ENCODE results near the gene FXYD7. TPM values are rescaled to one million over a fixed set of nuclear protein-coding genes. Genes with fewer than 3 reads are reported as not detected.
"Not testable (repeated sequence)": the region's sequence is repeated elsewhere in the genome, so short reads cannot be mapped to it uniquely, and the experiment has no call there.

FXYD7 gene
- total RNA-seq, 2 donors from 2014 or later: not detected

DNA sequence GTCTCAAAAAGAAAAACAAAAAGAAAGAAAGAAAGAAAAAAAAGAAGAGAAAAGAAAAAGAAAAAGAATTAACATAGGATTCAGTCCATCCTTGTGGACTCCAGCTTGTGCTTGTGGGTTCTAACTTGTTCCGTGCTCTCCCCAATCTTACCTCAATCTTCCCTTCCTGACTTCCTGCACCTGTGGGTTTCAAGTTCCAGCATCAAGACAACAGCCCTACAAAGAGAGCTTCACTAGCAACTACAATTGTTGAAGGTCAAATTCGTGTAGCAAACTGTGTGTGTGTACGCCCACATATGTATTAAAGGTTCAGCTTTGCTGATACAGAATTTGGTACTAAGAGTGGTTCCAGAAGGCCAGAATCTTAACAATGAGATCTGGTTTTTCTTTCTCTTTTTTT, 36.8 kb downstream of the FXYD7 start:
- peaks cover 0 to 4% of the 10 kb centered on the region in 2 donors for H3K4me1 Mint-ChIP-seq (ENCODE audit: low read depth in 2 of 2)
- ATAC-seq: no peak
- H3K27ac Mint-ChIP-seq: no peak overlapping the region
- peaks cover 4% of the 10 kb centered on the region for H3K9me3 Mint-ChIP-seq
- no peaks in the 10 kb centered on the region for H3K36me3 Mint-ChIP-seq
- no peak for DNase-seq (ENCODE audit: low spot score)
- H3K27me3 Mint-ChIP-seq: no peaks in the 10 kb centered on the region
- no peak overlapping the region for H3K4me3 Mint-ChIP-seq

DNA sequence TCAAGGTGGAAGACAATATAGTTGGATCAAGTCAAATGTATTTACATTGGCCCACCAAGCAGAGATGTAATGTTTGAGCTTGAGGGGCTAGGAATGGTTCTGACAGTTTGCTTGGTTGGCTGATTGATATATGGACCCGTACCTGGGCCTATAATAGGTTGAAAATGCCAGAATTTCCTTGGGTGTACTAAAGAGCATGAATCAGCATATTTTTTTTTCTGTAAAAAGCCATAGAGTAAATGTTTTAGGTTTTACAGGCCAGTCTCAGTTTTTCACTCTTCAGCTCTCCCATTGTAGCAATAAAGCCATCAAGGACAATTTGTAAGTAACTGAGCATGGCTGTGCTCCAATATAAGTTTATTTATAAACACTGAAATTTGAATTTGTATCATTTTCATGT, 38.3 kb downstream of the FXYD7 start:
- no peaks in the 10 kb centered on the region for H3K27me3 Mint-ChIP-seq
- DNase-seq (ENCODE audit: low spot score) (no peak), ATAC-seq (no peak)
- H3K9me3 Mint-ChIP-seq: peaks cover 4% of the 10 kb centered on the region
- peaks cover 0 to 4% of the 10 kb centered on the region in 2 donors for H3K4me1 Mint-ChIP-seq (ENCODE audit: low read depth in 2 of 2)
- no peak overlapping the region for H3K4me3 Mint-ChIP-seq
- H3K36me3 Mint-ChIP-seq: no peaks in the 10 kb centered on the region
- H3K27ac Mint-ChIP-seq: no peak overlapping the region

DNA sequence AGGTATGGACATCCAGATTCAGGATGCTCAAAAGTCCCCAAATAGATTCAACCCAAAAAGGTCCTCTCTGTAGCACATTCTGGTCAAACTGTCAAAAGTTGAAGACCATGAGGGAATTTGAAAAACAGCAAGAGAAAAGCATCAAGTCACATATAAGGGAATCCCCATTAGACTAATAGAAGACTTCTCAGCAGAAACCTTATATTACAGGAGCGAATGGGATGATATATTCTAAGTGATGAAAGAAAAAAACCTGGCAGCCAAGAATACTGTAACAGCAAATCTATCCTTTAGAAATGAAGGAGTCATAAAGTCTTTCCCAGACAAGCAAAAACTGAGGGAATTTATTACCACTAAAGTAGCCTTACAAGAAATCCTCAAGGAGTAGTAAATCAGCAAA, 41.2 kb downstream of the FXYD7 start:
- H3K4me1 Mint-ChIP-seq (ENCODE audit: low read depth in 2 of 2): no peaks in the 10 kb centered on the region
- no peak for DNase-seq (ENCODE audit: low spot score)
- no peaks in the 10 kb centered on the region for H3K36me3 Mint-ChIP-seq
- no peak overlapping the region for H3K4me3 Mint-ChIP-seq
- H3K27ac Mint-ChIP-seq: no peak overlapping the region
- H3K27me3 Mint-ChIP-seq: no peaks in the 10 kb centered on the region
- H3K9me3 Mint-ChIP-seq: no peaks in the 10 kb centered on the region
- ATAC-seq: no peak

DNA sequence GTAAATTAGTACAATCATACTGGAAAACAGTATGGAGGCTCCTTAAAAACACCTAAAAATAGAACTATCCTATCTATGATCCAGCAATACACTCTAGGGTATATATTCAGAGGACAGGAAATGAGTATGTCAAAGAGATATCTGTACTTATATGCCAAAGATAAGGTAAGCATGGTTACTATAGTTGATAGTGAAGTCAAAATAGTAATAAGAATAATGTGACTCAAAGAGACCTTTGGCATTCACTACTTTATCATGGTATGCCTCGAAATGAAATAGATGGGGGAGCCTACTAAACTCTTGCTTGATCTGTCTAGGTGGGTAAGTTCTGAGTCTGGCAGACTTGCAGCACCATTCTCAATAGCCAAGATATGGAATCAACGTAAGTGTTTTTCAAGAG, 41.8 kb downstream of the FXYD7 start:
- H3K27me3 Mint-ChIP-seq: no peaks in the 10 kb centered on the region

DNA sequence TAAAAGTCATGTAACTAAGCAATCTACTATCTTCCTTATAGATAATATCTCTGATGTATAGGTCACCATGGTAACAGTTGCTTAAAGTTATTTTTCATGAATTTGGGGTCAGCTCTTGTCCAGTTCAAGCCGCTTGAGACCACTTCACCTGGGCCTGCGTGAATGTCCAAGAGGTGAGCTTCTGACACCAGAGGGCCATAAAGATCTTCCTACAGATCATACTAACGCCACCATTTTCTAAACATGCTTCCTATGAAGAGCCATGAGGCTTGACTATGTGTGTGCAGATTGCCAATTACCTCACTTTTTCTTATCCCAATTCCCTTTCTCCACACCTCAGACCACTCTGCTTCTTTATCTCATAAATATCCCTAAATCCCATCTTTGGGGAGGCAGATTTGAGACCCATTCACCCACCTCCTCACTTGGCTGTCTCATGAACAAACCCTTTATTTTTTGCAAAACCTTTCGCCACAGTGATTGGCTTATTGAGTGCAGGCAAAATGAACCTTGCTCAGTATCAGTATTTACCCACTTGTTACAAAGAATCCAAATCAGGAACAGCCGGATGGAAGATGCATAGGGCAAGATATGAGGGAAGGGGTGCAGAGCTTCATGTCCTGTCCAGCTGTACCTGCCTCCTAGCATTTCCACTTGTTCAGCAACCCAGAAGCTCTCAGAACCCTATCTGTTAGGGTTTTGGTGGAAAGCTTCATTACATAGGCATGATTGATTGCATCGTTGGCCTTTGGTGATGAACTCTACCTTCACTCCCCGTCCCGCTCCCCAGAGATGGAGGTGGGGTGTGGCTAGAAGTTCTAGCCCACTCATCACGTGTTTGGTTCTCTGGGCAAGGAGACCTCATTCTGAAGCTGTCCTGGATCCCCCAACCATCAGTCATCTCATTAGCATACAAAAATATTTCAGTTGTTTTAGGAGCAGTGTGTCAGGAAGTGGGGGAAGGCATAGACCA, 51.2 kb downstream of the FXYD7 start:
- ATAC-seq: no peak
- DNase-seq (ENCODE audit: low spot score): no peak
- Mint-ChIP-seq H3K4me1 (ENCODE audit: low read depth in 2 of 2) (peaks cover 4 to 5% of the 10 kb centered on the region in 2 donors), H3K9me3 (no peaks in the 10 kb centered on the region), H3K4me3 (no peak overlapping the region), H3K36me3 (no peaks in the 10 kb centered on the region), H3K27me3 (peaks cover 3 to 5% of the 10 kb centered on the region in 2 donors), H3K27ac (no peak overlapping the region)

More for the DNA sequence above, 41.8 kb downstream of the FXYD7 start:
- no peak overlapping the region for H3K4me3 Mint-ChIP-seq
- DNase-seq (ENCODE audit: low spot score): no peak
- no peaks in the 10 kb centered on the region for H3K36me3 Mint-ChIP-seq
- no peaks in the 10 kb centered on the region for H3K4me1 Mint-ChIP-seq (ENCODE audit: low read depth in 2 of 2)
- no peak for ATAC-seq
- H3K27ac Mint-ChIP-seq: no peak overlapping the region
- H3K9me3 Mint-ChIP-seq: no peaks in the 10 kb centered on the region

DNA sequence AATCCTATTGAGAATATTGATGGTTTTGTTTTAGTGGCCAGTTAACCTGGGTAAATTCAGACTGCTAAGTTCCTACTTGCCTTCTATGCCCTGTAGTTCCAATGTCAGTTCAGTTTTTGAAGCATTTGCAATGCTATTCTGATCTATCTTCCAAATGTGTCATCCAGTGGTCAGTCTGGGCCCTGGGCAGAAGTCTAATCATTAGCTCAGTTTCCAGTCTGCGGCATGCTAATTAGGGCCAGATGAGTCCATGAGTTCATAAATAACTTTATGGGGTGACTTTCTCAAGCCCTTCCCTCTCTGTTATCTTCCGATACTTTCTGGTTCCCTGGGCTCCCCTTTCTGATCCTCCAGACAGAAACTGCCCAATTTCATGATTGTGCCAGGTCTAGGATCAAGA, 52.8 kb downstream of the FXYD7 start:
- Mint-ChIP-seq H3K4me3 (no peak overlapping the region), H3K4me1 (ENCODE audit: low read depth in 2 of 2) (peaks cover 4 to 5% of the 10 kb centered on the region in 2 donors), H3K27ac (no peak overlapping the region), H3K27me3 (peaks cover 3 to 5% of the 10 kb centered on the region in 2 donors), H3K9me3 (no peaks in the 10 kb centered on the region), H3K36me3 (no peaks in the 10 kb centered on the region)
- DNase-seq (ENCODE audit: low spot score): no peak
- no peak for ATAC-seq

DNA sequence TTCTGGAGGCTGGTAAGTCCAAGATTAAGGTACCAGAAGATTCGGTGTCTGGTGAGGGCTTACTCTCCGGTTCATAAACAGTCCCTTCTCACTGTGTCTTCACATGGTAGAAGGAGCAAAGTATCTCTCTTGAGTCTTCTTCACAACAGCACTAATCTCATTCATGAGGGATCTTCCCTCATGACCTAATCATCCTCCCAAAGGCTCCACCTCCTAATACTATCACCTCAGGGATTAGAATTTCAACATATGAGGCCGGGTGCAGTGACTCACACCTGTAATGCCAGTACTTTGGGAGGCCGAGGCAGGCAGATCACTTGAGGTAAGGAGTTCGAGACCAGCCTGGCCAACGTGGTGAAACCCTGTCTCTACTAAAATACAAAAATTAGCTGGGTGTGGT, 53.8 kb downstream of the FXYD7 start:
- not testable (repeated sequence) for H3K4me1 Mint-ChIP-seq (ENCODE audit: low read depth in 2 of 2); H3K27me3 Mint-ChIP-seq; H3K36me3 Mint-ChIP-seq; H3K4me3 Mint-ChIP-seq; H3K27ac Mint-ChIP-seq; H3K9me3 Mint-ChIP-seq; DNase-seq (ENCODE audit: low spot score); ATAC-seq

DNA sequence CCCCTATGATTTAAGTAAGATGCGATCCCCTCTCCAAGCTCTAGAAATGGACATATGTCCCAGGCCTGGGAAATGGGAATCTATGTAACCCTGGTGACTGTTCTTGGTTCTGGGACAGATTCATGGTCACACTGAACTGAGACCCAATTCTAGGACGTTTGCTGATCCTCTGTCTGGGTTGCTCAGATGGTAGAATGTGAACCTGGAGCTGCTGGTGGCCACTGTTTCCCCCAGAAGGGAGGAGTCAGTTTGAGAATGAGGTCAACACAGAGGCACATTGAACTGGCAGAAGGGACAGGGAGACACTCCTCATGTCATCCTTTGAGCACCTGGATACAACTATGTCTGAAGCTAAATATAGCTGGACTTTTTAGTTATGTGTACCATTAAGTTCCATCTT, 56.4 kb downstream of the FXYD7 start:
- no peaks in the 10 kb centered on the region for H3K9me3 Mint-ChIP-seq
- DNase-seq (ENCODE audit: low spot score) (no peak), ATAC-seq (no peak)
- no peaks in the 10 kb centered on the region for H3K27me3 Mint-ChIP-seq
- no peak overlapping the region for H3K4me3 Mint-ChIP-seq
- no peak overlapping the region for H3K27ac Mint-ChIP-seq
- peaks cover 17 to 18% of the 10 kb centered on the region in 2 donors for H3K4me1 Mint-ChIP-seq (ENCODE audit: low read depth in 2 of 2)
- H3K36me3 Mint-ChIP-seq: no peaks in the 10 kb centered on the region

DNA sequence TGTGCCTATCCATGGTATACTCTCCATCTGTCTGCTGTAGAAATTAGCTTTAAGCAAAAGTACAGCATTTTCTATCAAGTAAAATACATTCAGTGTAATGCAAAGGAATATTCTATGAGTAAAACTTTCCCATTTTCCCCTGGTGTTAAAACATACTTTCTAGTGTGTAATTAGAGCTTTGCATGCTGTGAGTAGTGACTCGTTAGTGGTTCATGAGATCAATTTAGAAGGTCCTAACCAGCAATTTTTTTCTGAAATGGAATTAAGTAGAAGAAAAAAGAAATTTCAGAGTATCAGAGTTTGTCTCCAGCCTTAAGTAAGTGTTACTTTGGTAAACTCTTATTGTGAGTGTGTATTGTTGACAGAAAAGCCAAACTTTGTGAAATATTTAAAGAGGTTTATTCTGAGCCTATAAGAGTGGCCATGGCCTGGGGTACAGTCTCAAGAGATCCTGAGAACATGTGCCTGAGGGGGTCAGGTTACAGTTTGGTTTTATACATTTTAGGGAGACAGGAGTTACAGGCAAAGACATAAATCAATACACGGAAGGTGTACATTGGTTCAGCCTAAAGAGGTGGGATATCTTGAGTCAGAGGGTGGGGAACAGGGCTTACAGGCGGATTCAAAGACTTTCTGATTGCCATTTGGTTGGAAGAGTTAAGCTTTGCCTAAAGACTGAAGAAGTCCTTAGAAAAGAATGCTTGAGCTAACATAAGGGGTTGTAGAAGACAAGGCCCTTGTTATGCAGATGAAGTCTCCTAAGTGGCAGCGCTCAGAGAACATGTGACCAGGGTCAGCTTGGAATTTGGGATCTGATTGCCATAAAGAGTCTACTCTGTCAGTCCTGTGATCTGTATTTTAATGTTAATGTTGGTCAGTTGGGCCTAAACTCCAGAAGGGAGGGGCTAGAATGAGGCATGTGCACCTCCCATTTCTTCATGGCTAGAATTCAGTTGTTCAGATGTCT, 60.0 kb downstream of the FXYD7 start:
- H3K4me3 Mint-ChIP-seq: no peak overlapping the region
- no peak for ATAC-seq

More for the DNA sequence above, 60.0 kb downstream of the FXYD7 start:
- H3K4me1 Mint-ChIP-seq (ENCODE audit: low read depth in 2 of 2): peaks cover 41 to 45% of the 10 kb centered on the region in 2 donors
- H3K9me3 Mint-ChIP-seq: no peaks in the 10 kb centered on the region
- peak overlapping the region; percentile 8 to 20 for H3K27ac Mint-ChIP-seq
- no peak for DNase-seq (ENCODE audit: low spot score)
- H3K36me3 Mint-ChIP-seq: no peaks in the 10 kb centered on the region
- H3K27me3 Mint-ChIP-seq: no peaks in the 10 kb centered on the region

Other genes starting within 250 kb of the FXYD7 start
- gene ZNF30, start 216.4 kb upstream of the FXYD7 start, total RNA-seq: 1 to 10 TPM; 3.1 to 6.6 TPM
- 1 to 10 TPM; 7.7 to 8.2 TPM for gene ZNF792, start 179.0 kb upstream of the FXYD7 start, total RNA-seq
- 100 to 1,000 TPM in 1 of 2 donors, 10 to 100 TPM in 1; 57.8 to 106 TPM for gene GRAMD1A, start 142.9 kb upstream of the FXYD7 start, total RNA-seq
- under 1 TPM; 0.52 to 0.95 TPM for gene SCN1B, start 112.8 kb upstream of the FXYD7 start, total RNA-seq
- under 1 TPM in 1 of 2 donors, not detected in 1; 0.31 TPM for gene HPN, start 101.5 kb upstream of the FXYD7 start, total RNA-seq
- not detected for gene FXYD3, start 27.4 kb upstream of the FXYD7 start, total RNA-seq
- gene LGI4, start 8.2 kb upstream of the FXYD7 start, total RNA-seq: not detected
- gene FXYD1, start 4.4 kb upstream of the FXYD7 start, total RNA-seq: not detected
- gene FXYD5, start 11.5 kb downstream of the FXYD7 start, total RNA-seq: 100 to 1,000 TPM; 141 to 236 TPM
- gene FAM187B, start 85.5 kb downstream of the FXYD7 start, total RNA-seq: not detected
- gene LSR, start 105.7 kb downstream of the FXYD7 start, total RNA-seq: 1 to 10 TPM; 1.5 to 2.7 TPM
- 100 to 1,000 TPM in 1 of 2 donors, 10 to 100 TPM in 1; 90.4 to 102 TPM for gene USF2, start 125.7 kb downstream of the FXYD7 start, total RNA-seq
- gene HAMP, start 139.3 kb downstream of the FXYD7 start, total RNA-seq: 1 to 10 TPM in 1 of 2 donors, under 1 TPM in 1; 0.92 to 2.4 TPM
- gene MAG, start 148.9 kb downstream of the FXYD7 start, total RNA-seq: under 1 TPM in 1 of 2 donors, not detected in 1; 0.38 TPM
- 10 to 100 TPM in 1 of 2 donors, 1 to 10 TPM in 1; 1.1 to 15.0 TPM for gene CD22, start 185.9 kb downstream of the FXYD7 start, total RNA-seq
- under 1 TPM; 0.19 to 0.36 TPM for gene FFAR1, start 204.6 kb downstream of the FXYD7 start, total RNA-seq
- gene FFAR3, start 215.2 kb downstream of the FXYD7 start, total RNA-seq: under 1 TPM in 1 of 2 donors, not detected in 1; 0.62 TPM
- gene GPR42, start 227.8 kb downstream of the FXYD7 start, total RNA-seq: under 1 TPM in 1 of 2 donors, not detected in 1; 0.56 TPM